Activated T-cell treated with anti-CD3 and anti-CD28 coated beads for 4 hours (primary cell): ENCODE measurements around the gene ACP5.
"Not testable (repeated sequence)": the region's sequence is repeated elsewhere in the genome, so short reads cannot be mapped to it uniquely, and the experiment has no call there.

Experiments
- DNase-seq: peaks from one replicate; pipeline ENCODE4 v3.0.0-alpha.2; 2020

The ACP5 gene

GRCh38 chr19:11578258-11579142 is 1.1 kb upstream of the ACP5 start:
- DNase-seq = no peak

GRCh38 chr19:11576227-11576626 is 1.2 kb downstream of the ACP5 start:
- no peak for DNase-seq

GRCh38 chr19:11574689-11575088 is 2.8 kb downstream of the ACP5 start:
- no peak for DNase-seq

- DNase-seq = not testable (repeated sequence)
These were observed 3.7 kb downstream of the ACP5 start for GRCh38 chr19:11573763-11574162.

GRCh38 chr19:11573354-11573753 is 4.1 kb downstream of the ACP5 start:
- DNase-seq = not testable (repeated sequence)

- no peak for DNase-seq
These were observed 7.4 kb downstream of the ACP5 start for GRCh38 chr19:11570039-11570462.

GRCh38 chr19:11566164-11566563 is 11.3 kb downstream of the ACP5 start:
- DNase-seq = no peak

GRCh38 chr19:11565649-11565980 is 11.8 kb downstream of the ACP5 start:
- DNase-seq = not testable (repeated sequence)

- not testable (repeated sequence) for DNase-seq
These were observed 13.2 kb downstream of the ACP5 start for GRCh38 chr19:11564082-11564807.

GRCh38 chr19:11563532-11563931 is 13.9 kb downstream of the ACP5 start:
- DNase-seq = no peak

- DNase-seq = peak; percentile 44
These were observed 16.9 kb downstream of the ACP5 start for GRCh38 chr19:11560404-11561051.

- peak; percentile 92 for DNase-seq
These were observed 18.3 kb downstream of the ACP5 start, which contains the start of gene ELOF1 for GRCh38 chr19:11558881-11559828. ELOF1 (minus strand) TSS chr19:11559230; CDS start chr19:11554347, 4,883 bp downstream.

- no peak for DNase-seq
These were observed 20.6 kb downstream of the ACP5 start for GRCh38 chr19:11556634-11557420.

- no peak for DNase-seq
These were observed 22.2 kb downstream of the ACP5 start for GRCh38 chr19:11555246-11555645.

- no peak for DNase-seq
These were observed 23.3 kb downstream of the ACP5 start for GRCh38 chr19:11554160-11554559.

- no peak for DNase-seq
These were observed 24.6 kb downstream of the ACP5 start for GRCh38 chr19:11552666-11553372.

GRCh38 chr19:11551603-11552235 is 25.7 kb downstream of the ACP5 start:
- no peak for DNase-seq

- no peak for DNase-seq
These were observed 27.2 kb downstream of the ACP5 start for GRCh38 chr19:11550265-11550664.

GRCh38 chr19:11549386-11549953 is 28.0 kb downstream of the ACP5 start:
- no peak for DNase-seq
